Left ventricle myocardium superior (tissue), 1 donor: ENCODE results near the gene HDAC8. TPM values are rescaled to one million over a fixed set of nuclear protein-coding genes. Genes with fewer than 3 reads are reported as not detected.
"Not testable (repeated sequence)": the region's sequence is repeated elsewhere in the genome, so short reads cannot be mapped to it uniquely, and the experiment has no call there.

ENCODE experiments used
- ATAC-seq: fragments of 200-7000 bp; cut with Tn5 transposase; one replicate; pipeline ENCODE4 v1.9.1; 2020; ENCODE audit warnings: mild to moderate bottlenecking, moderate library complexity
- DNase-seq: peaks from one replicate; pipeline ENCODE4 v3.0.0-alpha.2; 2020
- intact Hi-C: fragments of 100-400 bp; cut with micrococcal nuclease; formaldehyde crosslinking; loops from one replicate; pipeline ENCODE4 v1.11.0; 2022
- total RNA-seq: library from RNA; stranded (reverse); fragmentation: NEBNext Ultra II Directional; extraction: Animal tissue kit (Norgen Biotek cat#: 25700); gene quantifications from one replicate; pipeline ENCODE4 v1.2.1, GENCODE V29; 2021
- donor health status: DM: no; HTN: yes; CAD: no; lungs with severe emphysema.

Gene HDAC8
- total RNA-seq, 1 donor from 2014 or later: 18.3 TPM

GRCh38 chrX:72348247-72348979 is 224.2 kb downstream of the HDAC8 start:
- intact Hi-C loops: no loop called here
- no peak for ATAC-seq
- no peak for DNase-seq

- ATAC-seq: peak; percentile 89
- DNase-seq: peak; percentile 34
- intact Hi-C loops: no loop called here
Observed at GRCh38 chrX:72347366-72347765, 225.3 kb downstream of the HDAC8 start.

- DNase-seq (no peak), ATAC-seq (no peak)
- intact Hi-C loops: no loop called here
Observed at GRCh38 chrX:72346302-72346949, 226.2 kb downstream of the HDAC8 start.

- intact Hi-C loops: no loop called here
- ATAC-seq (no peak), DNase-seq (no peak)
Observed at GRCh38 chrX:72340626-72341025, 232.0 kb downstream of the HDAC8 start.

GRCh38 chrX:72340041-72340440 is 232.6 kb downstream of the HDAC8 start:
- no peak for ATAC-seq
- intact Hi-C loops: no loop called here
- no peak for DNase-seq

GRCh38 chrX:72330131-72330530 is 242.5 kb downstream of the HDAC8 start:
- intact Hi-C loops: no loop called here
- DNase-seq (no peak), ATAC-seq (no peak)

- no peak for DNase-seq
- no peak for ATAC-seq
- intact Hi-C loops: no loop called here
Observed at GRCh38 chrX:72326605-72327300, 245.9 kb downstream of the HDAC8 start.

- intact Hi-C loops, ATAC-seq, DNase-seq: not testable (repeated sequence)
Observed at GRCh38 chrX:72319651-72320050, 253.0 kb downstream of the HDAC8 start.

GRCh38 chrX:72317139-72317538 is 255.5 kb downstream of the HDAC8 start:
- no peak for DNase-seq
- intact Hi-C loops: no loop called here
- ATAC-seq: no peak

- no peak for ATAC-seq
- intact Hi-C loops: no loop called here
- no peak for DNase-seq
Observed at GRCh38 chrX:72316408-72317110, 256.1 kb downstream of the HDAC8 start.

- no peak for DNase-seq
- intact Hi-C loops: no loop called here
- no peak for ATAC-seq
Observed at GRCh38 chrX:72314881-72315280, 257.8 kb downstream of the HDAC8 start.

- ATAC-seq (no peak), DNase-seq (no peak)
- intact Hi-C loops: no loop called here
Observed at GRCh38 chrX:72313707-72314641, 258.7 kb downstream of the HDAC8 start.

- no peak for DNase-seq
- no peak for ATAC-seq
- intact Hi-C loops: no loop called here
Observed at GRCh38 chrX:72312311-72312940, 260.2 kb downstream of the HDAC8 start.

GRCh38 chrX:72309297-72310071 is 263.2 kb downstream of the HDAC8 start:
- no peak for DNase-seq
- ATAC-seq: peak; percentile 32
- intact Hi-C loops: no loop called here

- DNase-seq: peak; percentile 63
- ATAC-seq: peak; percentile 85
- intact Hi-C loops: no loop called here
Observed at GRCh38 chrX:72308566-72309296, 263.9 kb downstream of the HDAC8 start.

GRCh38 chrX:72308209-72308565 is 264.5 kb downstream of the HDAC8 start:
- DNase-seq: no peak
- ATAC-seq: no peak
- intact Hi-C loops: no loop called here

- DNase-seq: no peak
- intact Hi-C loops: no loop called here
- ATAC-seq: no peak
Observed at GRCh38 chrX:72307646-72308051, 265.0 kb downstream of the HDAC8 start.
